Islet precursor cell (in vitro differentiated cells): ENCODE data around the gene PTPN4.
A peak's percentile ranks its signal among the peaks of the same experiment; 100 is the strongest.
"Not testable (repeated sequence)": the region's sequence is repeated elsewhere in the genome, so short reads cannot be mapped to it uniquely, and the experiment has no call there.

Experiments
- DNase-seq: peaks from one replicate; pipeline ENCODE4 v3.0.0-alpha.2; 2018

Gene PTPN4

DNA sequence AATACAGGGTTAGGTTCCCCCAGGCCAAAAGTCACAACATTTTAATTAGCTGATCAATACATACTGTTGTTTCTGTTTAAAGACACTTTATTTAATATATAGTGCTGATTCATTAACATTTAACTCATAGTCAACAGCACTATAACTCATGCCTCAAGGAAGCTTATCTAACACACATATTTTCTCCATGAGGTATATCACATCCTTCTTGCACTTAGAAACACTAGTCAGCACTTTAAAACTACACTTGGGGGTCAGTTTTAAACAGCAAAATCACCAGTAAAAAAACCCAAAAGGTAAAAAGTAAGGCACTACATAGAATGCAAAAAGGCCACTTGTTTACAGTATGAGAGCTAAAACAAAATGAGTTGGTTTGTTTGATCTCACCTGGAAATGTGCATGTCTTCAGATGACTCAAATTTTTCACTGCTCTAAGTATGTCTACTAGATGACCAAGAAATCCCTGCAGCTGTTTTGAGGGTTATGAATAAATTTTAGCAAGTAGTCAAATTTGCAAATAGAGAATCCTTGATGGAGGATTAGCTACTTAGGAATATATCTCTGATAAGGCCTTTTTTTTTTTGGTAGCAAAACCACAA, 199.0 kb downstream of the PTPN4 start:
- no peak for DNase-seq

GRCh38 chr2:119960821-119961220, 201.1 kb downstream of the PTPN4 start:
- no peak for DNase-seq

GRCh38 chr2:119981896-119982295, 222.2 kb downstream of the PTPN4 start:
- DNase-seq = no peak

DNA sequence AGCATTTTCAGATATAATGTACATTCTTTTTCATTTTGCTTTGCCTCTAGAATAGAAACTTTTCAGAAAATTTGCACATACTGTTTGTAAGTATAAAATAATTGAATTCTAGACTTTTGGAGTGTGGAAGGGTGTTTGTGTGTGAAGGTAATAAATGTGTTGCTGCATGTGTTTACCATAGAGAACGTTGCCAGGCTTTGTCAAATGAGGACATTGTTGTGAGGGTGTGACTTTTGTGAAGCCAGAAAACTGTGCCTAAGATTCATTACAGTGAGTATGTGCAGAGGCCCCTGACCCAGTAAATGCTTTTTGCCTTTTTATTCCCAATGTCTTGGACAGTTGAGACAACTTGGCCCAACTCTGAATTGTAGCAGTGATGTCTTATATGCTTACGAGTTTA, 222.8 kb downstream of the PTPN4 start:
- no peak for DNase-seq

- no peak for DNase-seq
Measured at GRCh38 chr2:119983108-119983507, 223.4 kb downstream of the PTPN4 start.

DNA sequence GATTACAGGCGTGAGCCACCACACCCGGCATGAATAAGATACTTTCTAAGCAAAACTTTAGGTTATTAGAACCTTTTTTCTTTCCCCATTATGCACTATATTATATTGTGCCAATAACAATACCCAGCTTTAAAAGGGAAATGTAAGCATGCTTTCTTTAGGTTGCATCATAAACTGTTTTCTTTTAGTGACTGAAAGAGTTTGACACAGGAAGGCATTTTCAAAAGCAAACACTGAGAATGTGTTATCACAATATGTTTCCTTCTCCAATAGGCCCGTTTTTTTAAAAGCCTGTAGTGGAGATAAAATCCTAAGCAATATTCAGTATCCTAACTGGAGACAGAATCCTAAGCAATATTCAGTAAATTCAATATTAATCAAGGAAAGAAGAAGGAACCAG, 236.4 kb downstream of the PTPN4 start:
- DNase-seq = no peak

GRCh38 chr2:119996896-119997891, 237.5 kb downstream of the PTPN4 start:
- not testable (repeated sequence) for DNase-seq

DNA sequence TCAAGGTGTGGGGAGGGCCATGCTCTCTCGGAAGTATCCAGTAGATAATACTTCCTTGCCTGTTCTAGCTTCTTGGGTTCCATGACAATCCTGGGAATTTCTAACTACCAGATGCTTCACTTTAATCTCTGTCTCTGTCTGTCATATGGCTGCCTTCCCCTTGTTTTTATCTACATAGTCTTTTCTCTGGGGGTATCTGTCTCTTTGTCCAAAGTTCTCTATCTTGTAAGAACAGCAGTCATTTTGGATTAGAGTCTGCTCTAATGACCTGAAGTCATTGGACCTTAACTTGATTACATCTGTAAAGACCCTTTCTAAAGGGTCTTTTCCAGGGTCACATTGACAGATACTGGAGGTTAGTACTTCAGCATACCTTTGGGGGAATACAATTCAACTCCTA, 241.7 kb downstream of the PTPN4 start:
- DNase-seq = no peak

- DNase-seq = no peak
Measured at GRCh38 chr2:120004254-120004653, 244.5 kb downstream of the PTPN4 start.

DNA sequence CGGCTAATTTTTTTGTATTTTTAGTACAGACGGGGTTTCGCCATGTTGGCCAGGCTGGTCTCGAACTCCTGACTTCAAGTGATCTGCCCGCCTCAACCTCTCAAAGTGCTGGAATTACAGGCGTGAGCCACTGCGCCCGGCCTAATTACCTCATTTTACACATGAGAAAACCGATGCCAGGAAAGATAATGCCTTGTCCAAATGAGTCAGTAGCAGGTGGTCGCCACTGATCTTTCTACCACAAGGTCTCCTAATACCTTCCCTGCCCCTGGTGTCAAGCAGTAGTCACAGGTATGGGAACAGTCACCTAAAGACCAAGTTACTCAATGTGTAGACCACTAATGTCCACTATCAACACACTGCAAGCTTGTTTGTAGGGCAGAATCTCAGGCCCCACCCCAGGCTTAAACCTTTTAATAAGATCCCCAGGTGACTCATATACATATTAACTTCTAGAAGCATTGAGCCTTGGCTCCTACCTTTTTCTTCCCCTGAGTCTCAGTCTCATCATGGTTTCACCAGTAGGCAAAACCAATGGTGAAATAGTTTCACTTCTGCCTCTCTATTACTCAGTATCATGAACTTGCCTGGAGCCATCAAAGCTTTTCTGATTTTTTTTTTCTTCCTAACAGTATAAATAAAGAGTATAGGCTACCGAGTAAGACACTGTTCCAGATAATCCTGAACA, 246.3 kb downstream of the PTPN4 start:
- no peak for DNase-seq

GRCh38 chr2:120007851-120008250, 248.1 kb downstream of the PTPN4 start:
- DNase-seq = no peak

DNA sequence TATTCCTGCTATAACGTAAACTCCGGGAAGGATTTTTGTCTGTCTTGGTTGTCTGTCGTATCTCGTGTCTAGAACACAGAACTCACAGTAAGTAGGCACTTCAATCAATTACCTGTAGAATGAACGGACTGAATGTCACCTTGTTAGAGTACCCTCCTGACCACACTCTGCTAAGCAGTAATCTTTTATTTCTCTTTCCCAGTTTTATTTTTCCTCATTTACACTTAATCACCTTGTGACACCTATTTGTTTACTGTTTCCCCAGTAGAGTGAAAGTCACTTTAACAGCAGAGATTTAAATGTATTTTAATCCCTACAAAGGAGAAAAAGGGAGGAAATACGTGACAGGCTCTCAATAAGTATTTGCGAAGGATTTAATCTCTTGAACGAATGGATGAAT, 252.6 kb downstream of the PTPN4 start:
- no peak for DNase-seq

- peak; percentile 97 for DNase-seq
Measured at GRCh38 chr2:120012771-120013596, 253.3 kb downstream of the PTPN4 start, which contains the start of gene EPB41L5. Gene EPB41L5 (plus strand): TSS chr2:120013077. CDS start chr2:120019085, 6,008 bp downstream.

DNA sequence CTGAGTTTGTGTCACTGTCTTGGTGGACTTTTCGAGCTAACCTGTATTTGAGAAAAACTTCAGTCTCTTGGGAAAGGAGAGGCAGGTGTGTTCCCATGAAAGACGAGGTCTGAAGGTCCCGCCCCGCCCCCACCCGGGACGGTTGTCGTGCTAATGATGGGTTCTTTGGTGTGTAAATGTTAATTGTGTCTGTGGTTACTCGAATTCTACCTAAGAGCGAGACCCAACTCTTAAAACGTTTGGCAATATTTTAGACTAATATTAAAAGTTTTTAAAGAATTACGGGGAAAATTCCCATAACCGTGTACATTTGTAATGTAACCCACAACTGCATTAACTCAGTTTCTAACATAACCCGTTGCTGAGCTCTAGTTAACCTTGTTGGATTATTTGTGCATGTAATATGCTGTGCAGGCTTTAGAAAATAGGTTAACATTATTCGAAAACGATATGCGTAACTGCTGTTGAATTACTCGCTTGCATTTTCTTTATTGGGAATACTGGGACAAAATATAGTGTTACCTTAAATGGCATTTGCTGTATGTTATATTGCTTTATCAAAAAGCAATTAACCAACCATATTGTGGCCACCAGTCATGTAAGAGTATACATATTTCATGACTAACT, 254.0 kb downstream of the PTPN4 start:
- DNase-seq = peak; percentile 71

DNA sequence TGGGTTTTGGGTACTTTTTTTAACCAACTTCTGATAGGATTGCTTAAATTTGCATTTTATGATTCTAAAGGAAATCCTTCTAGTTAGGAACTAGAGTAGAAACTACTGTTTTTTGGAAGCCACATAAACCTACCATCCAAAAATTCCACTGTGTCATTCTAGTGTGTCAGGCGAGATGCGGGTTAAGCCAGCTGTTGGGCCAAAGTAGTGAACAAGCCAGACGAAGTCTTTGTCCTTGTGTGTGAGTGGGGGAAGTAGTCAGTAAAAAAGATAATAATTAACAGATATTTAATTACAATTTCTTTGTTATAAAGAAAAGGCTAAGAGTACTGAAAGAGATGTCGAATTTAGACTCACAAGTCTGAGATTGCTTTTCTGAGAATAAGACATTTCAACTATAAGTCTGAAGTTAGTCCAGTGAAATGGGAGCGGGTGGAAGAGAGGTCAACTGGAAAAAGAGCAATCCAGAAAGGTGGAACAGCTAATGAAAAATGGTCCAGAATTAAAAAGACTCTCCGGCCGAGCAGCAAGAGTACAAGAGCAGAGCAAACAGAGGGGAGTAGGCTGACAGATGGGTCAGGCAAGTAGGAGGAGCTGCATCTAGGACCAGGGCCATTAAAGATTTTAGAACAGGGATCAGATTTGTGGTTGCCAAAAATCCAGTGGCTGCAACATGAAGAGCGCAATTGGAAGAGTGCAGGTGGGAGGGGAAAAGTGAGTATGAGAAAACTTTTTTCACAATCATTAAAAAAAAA, 254.7 kb downstream of the PTPN4 start:
- no peak for DNase-seq

DNA sequence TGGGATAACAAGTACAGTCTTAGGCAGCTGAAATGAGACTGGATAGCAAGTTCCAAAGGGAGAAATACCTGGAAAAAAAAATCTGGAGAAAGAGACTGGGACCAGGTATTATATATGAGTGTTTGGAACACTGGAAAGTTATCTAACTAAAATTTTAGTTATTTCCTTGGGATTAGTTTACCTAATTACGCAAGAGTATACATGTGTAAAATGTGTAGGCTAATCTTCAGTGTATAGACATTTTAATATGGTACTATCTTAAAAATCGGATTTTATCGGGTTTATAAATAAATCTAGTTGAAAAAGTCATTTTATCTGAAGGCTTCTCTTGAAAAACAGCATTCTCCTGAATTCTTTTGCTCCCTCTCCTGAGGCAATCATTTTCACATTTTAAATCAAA, 257.1 kb downstream of the PTPN4 start:
- DNase-seq = no peak

DNA sequence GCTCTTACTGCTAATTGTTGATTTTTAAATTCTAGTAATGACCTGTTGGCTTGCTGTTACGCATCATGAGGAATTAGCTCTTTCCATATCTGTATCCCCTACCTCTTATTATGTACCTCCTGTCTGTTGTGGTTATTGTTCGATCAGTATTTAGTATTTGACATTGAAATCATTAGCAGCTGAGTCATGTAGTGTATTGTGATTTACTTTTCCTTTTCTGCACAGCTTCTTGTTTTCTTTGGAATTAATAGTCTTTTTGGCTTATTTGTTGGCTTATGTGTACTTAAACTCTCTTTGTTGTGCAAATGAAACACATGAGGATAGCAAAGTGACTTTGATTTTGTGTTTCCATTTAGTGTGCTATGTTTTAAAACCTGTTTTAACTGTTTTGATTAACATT, 257.5 kb downstream of the PTPN4 start:
- DNase-seq = no peak

GRCh38 chr2:120018549-120018948, 258.8 kb downstream of the PTPN4 start:
- DNase-seq = peak; percentile 76

DNA sequence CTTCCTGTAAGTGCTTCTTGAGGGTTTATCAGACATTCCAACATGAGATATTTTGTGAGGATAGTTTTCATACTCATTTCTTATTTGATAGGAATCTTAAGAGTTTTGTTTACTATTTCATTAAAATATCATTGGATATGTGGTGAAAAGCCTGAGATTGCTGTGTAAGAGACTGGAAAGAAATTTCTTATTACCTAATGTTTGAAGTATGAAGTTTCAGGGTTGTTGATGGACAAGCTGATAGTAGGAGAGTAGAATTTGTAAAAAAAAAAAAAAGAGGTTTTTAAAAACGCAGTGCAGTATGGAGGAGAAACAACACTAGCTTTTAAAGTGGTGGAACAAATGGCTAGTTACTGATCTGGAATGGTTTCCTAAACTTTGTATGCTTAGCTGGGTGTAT, 260.8 kb downstream of the PTPN4 start:
- DNase-seq = no peak

GRCh38 chr2:120022505-120022904, 262.8 kb downstream of the PTPN4 start:
- DNase-seq = not testable (repeated sequence)

DNA sequence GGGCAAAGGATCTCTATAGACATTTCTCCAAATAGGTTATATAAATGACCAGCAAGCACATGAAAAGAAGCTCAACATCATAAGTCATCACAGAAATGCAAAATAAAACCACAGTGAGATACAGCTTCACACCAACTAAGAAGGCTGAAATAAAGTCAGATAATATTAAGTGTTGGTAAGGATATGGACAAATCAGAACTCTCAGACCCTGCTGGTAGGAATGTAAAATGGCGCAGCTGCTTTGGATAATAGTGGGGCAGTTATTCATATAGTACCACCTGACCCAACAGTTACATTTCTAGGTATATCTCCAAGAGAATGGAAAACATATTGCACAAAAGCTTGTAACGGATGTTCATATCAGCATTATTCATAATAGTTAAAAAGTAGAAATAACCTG, 267.2 kb downstream of the PTPN4 start:
- no peak for DNase-seq
